Measurements from ENCODE around the gene UNK. TPM values are rescaled to one million over a fixed set of nuclear protein-coding genes. Genes with fewer than 3 reads are reported as not detected.

UNK gene
- total RNA-seq, 6 experiments from 2014 or later: 5.8 to 29.2 (median 11.1) TPM

GRCh38 chr17:75819678-75820077 is 35.1 kb downstream of the UNK start:
- no peak for ATAC-seq
- DNase-seq: peak in 1 of 3 donors; percentile 43
- Histone ChIP-seq H3K9me3 (no peaks in the 10 kb centered on the region), H3K36me3 (peaks cover 0 to 44% (median 15%) of the 10 kb centered on the region in 4 donors), H3K27me3 (no peaks in the 10 kb centered on the region), H3K4me1 (peaks cover 0 to 10% (median 0%) of the 10 kb centered on the region in 4 donors), H3K4me3 (no peak overlapping the region), H3K27ac (no peak overlapping the region)
- intact Hi-C loops (cut with DNase I): loop anchor here in 1 of 2 donors (10.0 kb wide), 1 partner anchor 65 kb away; no protein-coding TSS in a partner anchor
- 97% methylated on average over 9 of the region's 16 CpGs for WGBS (ENCODE audit: insufficient coverage, low coverage, low lambda C conversion rate, missing lambda C conversion rate)
- TF ChIP-seq CTCF (IDR thresholded peaks at IDR 0.05): no peak

GRCh38 chr17:75820094-75821080 is 35.8 kb downstream of the UNK start:
- no peak for DNase-seq
- Histone ChIP-seq H3K4me1 (peaks cover 0 to 10% (median 0%) of the 10 kb centered on the region in 4 donors), H3K4me3 (no peak overlapping the region), H3K36me3 (peaks cover 0 to 44% (median 15%) of the 10 kb centered on the region in 4 donors), H3K27ac (no peak overlapping the region), H3K9me3 (no peaks in the 10 kb centered on the region), H3K27me3 (no peaks in the 10 kb centered on the region)
- no peak for ATAC-seq
- WGBS (ENCODE audit: insufficient coverage, low coverage, low lambda C conversion rate, missing lambda C conversion rate): 70% methylated on average over 2 of the region's 21 CpGs
- no peak for TF ChIP-seq CTCF (IDR thresholded peaks at IDR 0.05)
- no peak for TF ChIP-seq POLR2A (IDR thresholded peaks at IDR 0.05)
- intact Hi-C loops (cut with DNase I): loop anchor here in 1 of 2 donors (10.0 kb wide), 1 partner anchor 66 kb away; no protein-coding TSS in a partner anchor

- Histone ChIP-seq H3K4me3 (no peak overlapping the region), H3K27me3 (no peaks in the 10 kb centered on the region), H3K4me1 (peaks cover 0 to 10% (median 0%) of the 10 kb centered on the region in 4 donors), H3K27ac (no peak overlapping the region), H3K9me3 (no peaks in the 10 kb centered on the region), H3K36me3 (peaks cover 0 to 44% (median 15%) of the 10 kb centered on the region in 4 donors)
- TF ChIP-seq POLR2A (IDR thresholded peaks at IDR 0.05): no peak
- TF ChIP-seq CTCF (IDR thresholded peaks at IDR 0.05): no peak
- ATAC-seq (no peak), DNase-seq (peak in 1 of 3 donors; percentile 44)
- 93% methylated on average over 6 of the region's 7 CpGs for WGBS (ENCODE audit: insufficient coverage, low coverage, low lambda C conversion rate, missing lambda C conversion rate)
- intact Hi-C loops (cut with DNase I): loop anchor here in 1 of 2 donors (10.0 kb wide), 1 partner anchor 67 kb away; no protein-coding TSS in a partner anchor
Measured at GRCh38 chr17:75821552-75821951, 36.9 kb downstream of the UNK start.

- no peaks in the 10 kb centered on the region for H3K27me3 ChIP-seq
- no peak overlapping the region for H3K27ac ChIP-seq
- WGBS (ENCODE audit: insufficient coverage, low coverage, low lambda C conversion rate, missing lambda C conversion rate): 40% methylated on average over 1 of the region's 18 CpGs
- ATAC-seq (peak; percentile 27 to 64 (median 34)), DNase-seq (peak in 1 of 3 donors; percentile 81)
- H3K4me1 ChIP-seq: peaks cover 0 to 12% (median 0%) of the 10 kb centered on the region in 4 donors
- intact Hi-C loops (cut with DNase I): loop anchor here in 1 of 2 donors (10.0 kb wide), 1 partner anchor 67 kb away; no protein-coding TSS in a partner anchor
- no peaks in the 10 kb centered on the region for H3K9me3 ChIP-seq
- TF ChIP-seq POLR2A (IDR thresholded peaks at IDR 0.05) (no peak), CTCF (IDR thresholded peaks at IDR 0.05) (no peak)
- H3K36me3 ChIP-seq: peaks cover 0 to 42% (median 14%) of the 10 kb centered on the region in 4 donors
- no peak overlapping the region for H3K4me3 ChIP-seq
Measured at GRCh38 chr17:75822119-75822799, 37.7 kb downstream of the UNK start.

Data from right lobe of liver (tissue), 6 donors.